HG03378 (cell line): Measurements from ENCODE around the gene KRT6B.
"Not testable (repeated sequence)": the region's sequence is repeated elsewhere in the genome, so short reads cannot be mapped to it uniquely, and the experiment has no call there.

Source experiments
- ATAC-seq: cut with Tn5 transposase; IDR thresholded peaks from one replicate; pipeline ENCODE4 v1.9.1; 2021; ENCODE audit warnings: mild to moderate bottlenecking, moderate library complexity; ENCODE audit not compliant: unreplicated experiment

The KRT6B gene

GRCh38 chr12:52452101-52452500, at the start of gene KRT6B:
Gene KRT6B (minus strand): TSS chr12:52452146. CDS start chr12:52452078, 68 bp downstream.
- no peak for ATAC-seq

DNA sequence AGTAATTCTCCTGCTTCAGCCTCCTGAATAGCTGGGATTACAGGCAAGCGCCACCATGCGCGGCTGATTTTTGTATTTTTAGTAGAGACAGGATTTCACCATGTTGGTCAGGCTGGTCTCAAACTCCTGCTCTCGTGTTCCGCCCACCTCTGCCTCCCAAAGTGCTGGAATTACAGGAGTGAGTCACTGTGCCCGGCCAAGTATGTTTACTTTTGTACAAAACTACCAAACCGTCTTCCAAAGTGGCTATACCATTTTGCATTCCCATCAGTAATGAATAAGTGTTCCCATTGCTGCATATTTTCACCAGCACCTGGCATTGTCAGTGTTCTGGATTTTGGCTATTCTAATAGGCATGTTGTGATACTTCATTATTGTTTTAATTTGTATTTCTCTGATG, 49.5 kb upstream of the KRT6B start:
- no peak for ATAC-seq

DNA sequence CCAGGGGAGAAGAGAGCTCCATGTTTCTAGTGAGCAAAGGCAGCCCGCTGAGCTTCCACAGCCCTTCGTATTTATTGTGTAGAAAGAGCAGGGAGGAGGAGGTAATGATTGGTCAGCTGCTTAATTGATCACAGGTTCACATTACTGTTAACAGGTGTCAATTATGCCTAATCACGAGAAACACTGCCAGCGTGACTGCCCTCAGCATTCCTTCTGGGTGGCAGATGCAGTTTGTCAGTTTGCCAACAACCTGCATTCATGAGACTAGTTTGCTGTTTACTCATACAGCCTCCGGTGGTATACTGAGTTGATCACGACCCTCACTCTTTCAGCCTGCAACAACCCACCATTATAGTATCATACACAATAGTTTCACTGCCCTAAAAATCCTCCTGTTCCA, 48.6 kb upstream of the KRT6B start:
- ATAC-seq: not testable (repeated sequence)

GRCh38 chr12:52499806-52500560, 48.0 kb upstream of the KRT6B start:
- no peak for ATAC-seq

DNA sequence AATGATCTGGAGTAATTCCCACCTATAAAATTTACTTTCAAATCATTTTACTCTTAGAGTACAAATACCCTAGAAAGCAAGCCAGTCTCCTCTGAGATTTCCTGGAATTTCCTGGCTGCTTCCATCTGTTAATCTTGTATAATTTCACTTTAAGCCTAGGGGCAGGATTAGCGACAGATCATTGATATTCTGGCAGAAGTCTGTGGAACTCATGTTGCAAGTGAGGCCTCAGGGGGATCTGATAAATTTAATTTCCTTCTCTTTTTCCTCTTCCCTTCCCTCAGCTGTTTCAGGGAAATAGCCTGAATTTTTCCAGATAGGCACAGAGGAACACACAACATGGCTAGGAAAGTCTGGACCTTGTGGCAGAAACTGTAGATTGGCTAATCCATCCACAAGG, 47.0 kb upstream of the KRT6B start:
- no peak for ATAC-seq

DNA sequence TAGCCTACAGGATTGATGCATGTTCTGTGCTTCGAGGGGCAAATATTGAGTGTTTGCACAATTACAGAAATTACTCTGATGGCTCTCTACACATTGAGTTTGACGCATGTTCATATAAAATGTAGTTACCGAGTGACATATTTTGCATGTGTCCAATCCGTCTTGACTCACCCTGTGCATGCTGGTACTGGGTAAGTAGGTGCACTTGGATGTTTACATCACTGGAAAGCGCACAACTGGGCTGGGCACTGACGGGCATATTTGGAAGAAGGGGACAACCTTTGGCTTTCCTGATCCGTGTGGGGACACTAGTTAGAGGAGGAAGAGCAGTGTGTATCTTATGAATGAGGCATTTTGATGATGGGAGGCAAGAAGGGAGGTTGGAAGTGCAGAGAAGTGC, 46.0 kb upstream of the KRT6B start:
- no peak for ATAC-seq

DNA sequence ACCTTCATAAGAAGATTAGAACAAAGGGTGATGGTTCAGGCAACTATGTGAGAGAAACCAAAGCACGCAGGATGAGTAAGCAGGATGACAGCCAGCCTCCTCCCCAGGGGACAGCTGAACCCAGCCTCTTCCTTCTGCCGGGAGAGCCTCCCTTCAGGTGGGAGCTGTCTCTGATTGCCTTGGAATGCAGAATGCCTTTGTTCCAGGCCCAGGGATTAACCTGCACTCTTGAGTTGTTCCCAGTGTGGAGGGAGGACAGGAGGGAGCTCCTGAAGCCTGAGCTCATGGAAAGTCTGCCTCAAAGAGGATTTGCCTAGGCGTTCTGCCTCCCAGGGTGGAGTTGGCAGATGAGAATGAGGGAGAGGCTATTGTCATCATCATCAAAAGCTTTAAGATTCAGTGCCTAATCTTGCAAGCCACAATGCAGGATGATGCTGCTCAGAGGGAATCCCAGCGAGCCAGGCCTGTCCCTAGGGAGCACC, 44.7 kb upstream of the KRT6B start:
- no peak for ATAC-seq

DNA sequence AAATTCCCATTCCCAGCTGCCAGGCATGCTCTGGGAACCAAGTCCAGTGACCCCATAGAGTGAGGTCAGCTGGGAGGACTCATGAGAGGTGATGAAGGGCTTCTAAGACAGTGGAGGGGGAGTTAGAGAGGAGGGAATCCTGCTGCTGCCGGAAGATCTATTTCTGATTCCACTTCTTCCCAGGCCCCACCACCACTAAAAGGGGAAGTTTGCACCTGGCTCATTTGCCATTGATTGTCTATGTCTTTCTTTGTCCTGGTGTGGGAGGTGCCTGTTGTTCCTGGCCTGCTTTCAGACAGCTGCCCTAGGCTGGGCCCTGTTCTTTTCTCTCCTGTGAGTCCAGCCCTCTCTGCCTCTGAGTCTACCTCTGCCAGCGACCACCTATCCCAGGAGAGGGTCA, 44.1 kb upstream of the KRT6B start:
- ATAC-seq: no peak

DNA sequence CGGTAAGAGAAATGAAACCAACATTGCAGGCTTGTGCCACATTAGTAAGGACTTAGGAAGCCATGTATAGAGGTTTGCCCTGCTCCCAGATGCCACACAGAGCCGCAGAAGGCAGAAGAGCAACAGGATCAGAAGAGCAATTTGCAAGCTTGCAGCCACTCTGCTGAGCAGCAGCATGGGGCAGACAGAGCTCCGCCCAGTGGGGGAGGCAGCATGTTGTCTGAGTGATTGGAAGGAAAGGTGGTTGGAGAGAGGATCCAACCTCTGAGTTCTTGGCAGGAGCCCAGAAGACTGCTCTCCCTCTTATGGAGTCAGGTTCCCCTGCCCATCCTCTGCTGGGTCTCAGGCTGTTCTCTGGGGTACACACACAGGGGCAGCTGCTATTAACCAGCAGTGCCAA, 43.4 kb upstream of the KRT6B start:
- no peak for ATAC-seq

DNA sequence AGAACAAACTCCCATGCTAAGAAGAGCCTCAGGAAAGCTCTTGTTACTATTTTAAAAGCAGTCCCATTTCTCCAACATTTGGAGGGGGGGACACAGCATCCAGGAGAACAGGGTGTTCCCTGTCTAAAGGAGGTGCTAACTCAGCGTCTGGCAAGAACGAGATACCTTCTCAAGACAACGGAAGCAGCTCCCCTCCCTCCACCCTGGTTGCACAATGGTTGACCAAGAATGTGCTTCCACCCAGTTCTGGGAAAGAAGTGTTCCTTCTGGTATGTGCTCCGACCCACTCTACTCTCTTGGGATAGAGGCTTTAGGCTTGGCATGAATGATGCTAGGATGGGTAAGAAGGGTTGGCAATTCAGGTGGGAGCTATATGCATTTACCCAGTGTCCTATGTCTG, 42.6 kb upstream of the KRT6B start:
- ATAC-seq: no peak

DNA sequence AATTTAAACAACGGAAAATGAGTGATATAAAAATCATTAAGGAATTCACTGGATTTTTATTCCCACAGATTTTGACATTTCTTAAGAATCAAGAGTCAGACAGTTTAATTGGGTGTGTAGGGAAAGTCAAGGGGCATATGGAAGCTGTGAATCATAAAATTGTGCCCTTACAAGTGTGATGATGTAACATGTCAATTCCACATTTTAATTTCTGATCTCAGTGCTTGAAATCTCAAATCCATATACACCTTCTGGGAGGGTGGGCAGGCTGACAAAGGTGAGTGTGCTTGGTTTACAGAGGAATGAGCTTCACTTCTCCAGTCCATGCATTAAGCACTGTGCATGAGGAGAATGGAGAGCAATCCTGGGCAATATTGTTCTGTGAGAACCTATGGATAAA, 42.2 kb upstream of the KRT6B start:
- no peak for ATAC-seq

DNA sequence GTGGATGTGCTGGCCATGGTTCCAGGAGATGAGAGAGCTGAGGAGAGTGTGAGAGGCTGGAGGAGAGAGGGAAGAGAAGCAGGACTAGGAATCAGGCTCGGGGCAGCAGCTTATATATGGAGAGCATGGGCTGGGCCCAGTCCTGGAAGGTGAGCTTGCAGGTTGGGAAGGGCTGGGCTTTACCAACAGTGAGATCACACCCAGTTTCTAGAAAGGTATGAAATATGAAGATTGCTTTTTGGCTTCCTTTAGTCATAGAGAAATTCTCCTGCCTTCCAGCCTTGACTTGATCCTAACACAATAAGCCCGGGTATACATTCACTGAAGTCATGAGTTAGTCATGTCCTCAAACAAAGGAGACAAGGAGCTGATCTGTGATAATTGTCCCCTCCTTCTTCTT, 41.2 kb upstream of the KRT6B start, which contains the start of gene KRT6A:
KRT6A (minus strand) TSS at position 86 of the 400 bp plus-strand sequence; CDS start at position 17, 69 bp downstream.
- ATAC-seq: no peak

DNA sequence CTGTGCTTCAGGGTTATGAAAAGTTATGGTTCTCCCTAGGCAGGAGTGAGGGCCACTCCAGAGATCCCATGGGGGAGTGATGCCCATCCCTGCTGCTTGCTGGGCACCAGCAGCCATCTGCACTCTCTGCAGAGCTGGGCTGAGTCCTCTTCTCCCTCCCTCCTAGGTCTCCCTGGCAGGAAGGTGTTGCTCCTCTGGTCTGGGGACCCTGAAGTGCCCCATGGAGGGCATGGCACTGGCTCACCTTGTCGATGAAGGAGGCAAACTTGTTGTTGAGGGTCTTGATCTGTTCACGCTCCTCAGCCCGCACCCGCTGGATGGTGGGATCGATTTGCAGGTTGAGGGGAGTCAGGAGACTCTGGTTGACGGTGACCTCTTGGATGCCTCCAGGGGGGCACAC, 40.5 kb upstream of the KRT6B start:
- not testable (repeated sequence) for ATAC-seq

DNA sequence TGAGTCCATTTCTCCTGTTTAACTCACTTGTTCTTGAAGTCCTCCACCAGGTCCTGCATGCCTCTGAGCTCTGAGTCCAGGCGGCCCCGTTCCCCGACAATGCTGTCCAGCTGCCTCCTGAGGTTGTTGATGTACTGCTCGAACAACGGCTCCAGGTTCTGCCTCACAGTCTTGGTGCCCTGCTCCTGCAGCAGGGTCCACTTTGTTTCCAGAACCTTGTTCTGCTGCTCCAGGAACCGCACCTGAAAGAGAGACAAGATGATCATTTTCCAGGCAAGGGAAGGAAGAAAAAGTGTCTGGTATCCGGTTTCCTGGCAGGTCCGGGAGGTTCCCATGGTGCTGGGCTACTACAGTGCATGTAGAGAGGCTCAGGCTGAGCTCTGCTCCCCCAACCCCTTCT, 39.5 kb upstream of the KRT6B start:
- ATAC-seq: not testable (repeated sequence)

DNA sequence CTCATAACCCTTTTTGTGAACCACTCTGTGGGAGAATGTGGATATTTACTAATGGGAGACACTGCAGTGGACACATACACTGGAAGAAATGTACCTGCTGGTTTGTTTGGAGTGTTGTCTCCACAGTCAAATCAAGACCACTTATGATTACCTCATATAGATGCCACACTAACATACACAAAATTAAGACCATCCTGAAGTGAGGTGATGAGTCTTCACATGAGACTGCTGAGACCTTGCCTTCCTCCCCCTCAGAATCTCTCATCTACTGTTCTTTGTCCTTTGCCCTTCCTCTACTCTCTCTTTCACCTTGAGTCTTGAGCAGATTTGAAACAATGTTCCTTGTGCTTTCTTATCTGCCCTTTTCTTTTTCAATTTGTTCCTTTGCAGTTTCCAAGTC, 36.8 kb upstream of the KRT6B start:
- ATAC-seq: no peak

DNA sequence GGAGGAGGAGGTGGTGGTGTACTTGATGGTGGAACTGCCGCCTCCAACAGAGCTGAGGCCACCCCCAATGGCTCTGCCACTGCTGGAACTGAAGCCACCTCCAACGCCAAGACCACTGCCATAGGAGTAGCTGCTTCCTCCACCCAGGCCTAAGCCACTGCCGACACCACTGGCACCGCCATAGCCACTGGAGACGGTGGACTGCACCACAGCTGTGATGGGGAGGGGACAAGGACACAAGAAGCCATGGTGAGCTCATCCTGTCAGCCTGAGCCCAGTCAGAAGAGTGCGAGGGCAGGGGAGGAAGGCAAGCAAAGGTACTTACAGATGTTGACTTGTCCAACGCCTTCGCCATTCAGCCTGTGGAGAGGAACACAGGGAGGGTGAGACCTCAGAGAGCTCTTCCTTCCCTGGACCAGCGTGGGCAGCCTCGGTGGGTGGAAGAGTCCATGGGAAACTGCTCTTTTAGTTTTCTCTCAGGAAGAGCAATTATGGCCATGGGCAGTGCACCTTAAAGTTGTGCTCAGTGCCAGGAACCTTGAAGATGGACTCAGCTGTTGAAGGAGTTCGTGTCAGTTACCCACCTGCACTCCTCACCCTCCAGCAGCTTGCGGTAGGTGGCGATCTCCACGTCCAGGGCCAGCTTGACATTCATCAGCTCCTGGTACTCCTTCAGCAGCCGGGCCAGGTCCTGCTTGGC, 35.9 kb upstream of the KRT6B start:
- ATAC-seq: not testable (repeated sequence)

DNA sequence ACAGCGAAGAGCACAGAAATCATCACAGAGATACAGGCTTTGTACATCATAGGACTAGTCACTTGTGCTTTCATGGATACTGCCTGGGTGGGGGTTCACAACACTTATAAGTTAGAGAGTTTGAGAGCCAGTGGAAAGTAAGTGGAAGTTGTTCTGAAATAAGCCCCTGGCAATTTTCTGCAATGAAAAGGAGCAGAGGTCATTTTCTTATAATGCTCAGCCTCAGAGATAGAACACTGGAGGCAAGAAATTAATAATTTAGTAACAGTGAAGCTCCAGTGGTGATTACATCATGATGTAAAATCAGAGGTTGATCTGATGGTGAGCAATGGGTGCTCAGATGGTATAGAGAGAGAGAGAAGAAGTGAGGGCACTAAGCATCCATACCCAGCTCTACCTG, 35.3 kb upstream of the KRT6B start:
- ATAC-seq: no peak

DNA sequence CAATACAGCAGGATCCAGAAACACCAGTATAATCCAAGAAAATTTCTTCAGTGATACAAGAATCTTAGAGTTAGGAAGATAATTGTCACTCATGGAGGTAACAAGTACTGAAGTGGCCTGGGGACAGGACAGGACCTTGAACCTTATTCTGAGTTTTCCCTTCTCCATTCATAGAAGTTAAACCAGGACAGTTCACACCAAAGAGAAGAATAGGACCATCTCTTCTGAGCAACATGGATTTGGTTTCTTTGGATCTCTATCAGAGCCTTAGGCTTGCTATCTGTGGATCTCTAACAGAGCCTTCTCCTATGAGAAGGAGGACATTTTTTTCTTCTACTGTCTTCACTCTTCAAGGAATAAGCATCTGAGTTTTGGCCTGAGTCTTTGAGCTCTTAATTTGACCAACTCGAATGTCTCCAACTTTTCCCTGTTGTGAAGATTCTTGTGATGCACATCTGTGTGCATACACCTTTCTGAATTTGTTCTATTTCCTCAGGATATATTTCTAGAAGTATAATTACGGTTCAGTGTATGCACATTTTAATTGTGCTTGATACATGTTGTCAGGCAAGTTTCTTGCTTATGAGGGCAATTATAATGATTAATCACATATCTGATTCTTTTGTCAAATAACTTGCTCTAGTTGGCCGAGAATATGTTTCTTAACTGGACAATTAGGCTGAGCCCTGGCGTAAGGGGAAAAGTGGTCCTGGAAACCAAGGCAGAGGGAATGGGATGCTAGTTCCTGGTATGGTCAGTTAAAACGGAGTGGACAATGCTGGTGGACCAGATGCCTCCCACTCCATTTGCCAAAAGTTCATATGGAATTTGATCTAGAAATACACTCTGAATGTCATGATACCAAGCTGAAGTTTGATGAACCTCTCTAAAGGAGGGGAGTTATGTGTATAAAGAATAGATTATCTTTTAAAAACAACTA, 34.5 kb upstream of the KRT6B start:
- no peak for ATAC-seq

GRCh38 chr12:52480073-52480472, 28.1 kb upstream of the KRT6B start:
- no peak for ATAC-seq

- no peak for ATAC-seq
Measured at GRCh38 chr12:52477651-52478050, 25.7 kb upstream of the KRT6B start.

DNA sequence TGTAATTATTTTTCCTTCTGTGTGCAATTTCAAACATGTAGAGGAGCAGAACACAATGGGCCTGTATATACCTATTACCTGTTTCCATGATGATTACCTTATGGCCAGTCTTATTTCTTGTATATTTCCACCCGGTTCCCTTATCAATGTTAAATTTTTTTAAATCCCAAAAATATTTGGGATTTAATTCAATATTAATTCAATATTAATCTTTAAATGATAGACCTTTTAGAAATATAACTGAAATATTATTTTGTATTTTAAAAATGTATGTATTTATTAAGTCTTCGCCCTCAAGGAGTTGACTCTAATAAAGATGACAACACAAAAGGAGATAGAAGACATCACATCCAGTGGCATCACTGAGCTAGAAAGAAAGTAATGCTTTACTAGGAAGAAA, 22.3 kb upstream of the KRT6B start:
- ATAC-seq: no peak
